GM21825 (cell line): ENCODE measurements around the gene RBM38.

Source experiments
- ATAC-seq: cut with Tn5 transposase; IDR thresholded peaks from one replicate; pipeline ENCODE4 v1.9.1; 2021; ENCODE audit warnings: mild to moderate bottlenecking, moderate library complexity; ENCODE audit not compliant: unreplicated experiment

The RBM38 gene

DNA sequence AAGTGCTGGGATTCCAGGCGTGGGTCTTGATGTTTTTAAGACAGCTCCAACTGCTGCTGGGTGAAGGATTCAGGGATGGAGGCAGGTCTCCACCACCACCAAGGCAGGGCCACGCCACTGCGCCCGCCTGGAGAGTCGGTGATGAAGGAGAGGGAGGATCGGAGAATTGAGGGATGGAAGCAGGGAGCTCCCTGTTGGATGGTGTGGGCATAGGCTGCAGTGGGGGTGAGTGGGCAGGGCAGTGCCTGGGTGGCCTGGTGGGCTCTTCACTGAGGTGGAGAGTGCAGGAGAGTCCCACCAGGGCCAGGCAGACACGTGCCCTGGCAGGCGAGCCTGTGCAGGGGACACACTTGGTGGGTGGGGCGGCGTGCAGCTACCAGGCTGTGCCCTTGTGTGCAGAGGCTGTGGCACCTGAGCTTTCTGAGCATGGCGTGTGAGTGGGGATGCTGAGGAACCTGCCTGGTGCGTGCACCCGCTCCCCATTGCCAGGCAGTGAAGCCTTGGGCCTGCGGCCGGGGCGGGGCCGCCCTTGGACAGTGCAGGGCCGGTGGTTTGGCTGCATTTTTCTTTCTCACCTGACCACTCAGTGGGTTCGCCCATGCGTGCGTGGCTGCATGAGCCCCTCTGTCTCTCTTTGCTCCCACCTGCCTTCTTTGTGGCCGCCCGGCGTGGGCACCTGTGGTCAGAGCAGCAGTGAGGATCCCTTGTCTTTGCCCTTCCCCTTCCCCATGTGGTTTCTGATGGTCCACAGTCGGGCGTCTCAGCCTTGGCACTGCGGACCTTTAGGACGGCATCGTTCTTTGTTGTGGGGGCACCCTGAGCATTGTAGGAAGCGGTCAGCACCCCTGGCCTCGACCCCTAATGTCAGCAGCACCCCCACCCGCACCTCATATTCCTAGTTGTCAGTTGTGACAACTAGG is 11.3 kb downstream of the RBM38 start:
- no peak for ATAC-seq

DNA sequence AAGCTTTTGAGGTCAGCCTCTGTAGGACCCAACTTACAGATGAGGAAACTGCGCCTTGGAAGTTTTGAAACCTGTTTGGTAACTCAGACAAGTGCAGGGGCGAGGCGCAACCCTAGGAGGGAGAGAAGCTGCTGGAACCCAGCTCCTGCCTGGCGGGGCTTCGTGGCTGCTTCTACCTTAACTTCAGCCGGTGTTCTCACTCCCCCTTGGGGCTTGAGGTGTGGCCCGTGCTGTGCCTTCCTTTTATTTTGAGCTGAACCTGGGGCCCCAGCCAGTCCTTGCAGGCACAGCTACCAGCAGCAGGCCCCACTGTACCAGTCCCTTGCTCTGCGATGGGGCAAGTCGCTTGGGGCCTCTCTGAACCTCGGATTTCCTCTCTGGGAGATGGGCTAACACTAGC is 12.0 kb downstream of the RBM38 start:
- ATAC-seq = no peak

DNA sequence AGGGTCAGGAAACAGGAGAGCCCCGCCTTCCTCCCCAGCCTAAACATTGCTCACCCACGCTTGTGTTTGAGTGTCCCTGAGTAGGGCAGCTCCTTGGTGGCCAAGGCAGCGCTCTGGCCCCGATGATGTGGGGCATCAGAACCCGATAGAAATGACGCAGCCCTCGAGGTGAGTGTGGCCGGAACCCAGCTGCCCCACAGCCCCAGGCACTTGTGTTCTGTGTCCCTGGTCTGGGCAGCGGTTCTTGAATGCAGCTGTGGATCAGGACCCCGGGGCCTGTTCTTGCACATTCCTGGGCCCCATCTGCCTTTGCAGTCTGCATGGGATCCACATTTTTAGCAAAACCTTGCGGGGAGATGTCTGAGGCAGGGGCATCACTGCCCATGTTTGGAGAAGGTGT is 12.8 kb downstream of the RBM38 start:
- ATAC-seq = no peak

DNA sequence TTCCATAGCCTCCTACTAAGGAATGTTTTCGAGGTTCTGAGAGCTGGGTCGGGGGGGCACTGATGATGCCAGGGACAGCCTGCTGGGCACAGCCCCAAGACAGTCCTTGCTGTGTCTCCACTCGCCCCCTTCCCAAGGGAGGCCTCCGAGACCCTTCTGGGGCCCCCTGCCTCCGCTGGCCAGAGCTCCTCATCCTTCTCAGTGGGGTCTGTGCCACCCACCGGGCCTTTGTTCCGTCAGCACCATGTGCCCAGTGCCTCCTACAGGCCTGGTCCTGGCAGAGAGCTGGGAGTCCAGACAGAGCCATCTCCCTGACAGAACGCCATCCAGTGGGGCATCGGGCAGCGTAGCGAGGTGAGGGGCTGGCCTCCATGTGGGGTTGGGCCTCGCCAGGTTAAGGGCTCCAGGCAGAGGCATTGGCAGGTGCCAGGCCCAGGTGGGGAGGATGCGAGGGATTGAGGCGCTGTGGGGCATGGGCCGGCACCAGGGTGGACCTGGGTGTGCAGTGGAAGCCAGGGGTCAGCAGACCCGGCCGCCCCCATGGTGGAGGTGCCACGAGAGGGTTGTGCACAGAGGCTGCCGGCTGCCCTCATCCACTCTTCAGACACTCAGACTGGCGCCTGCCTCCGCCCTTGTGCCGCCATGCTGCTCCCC is 13.3 kb downstream of the RBM38 start:
- no peak for ATAC-seq

DNA sequence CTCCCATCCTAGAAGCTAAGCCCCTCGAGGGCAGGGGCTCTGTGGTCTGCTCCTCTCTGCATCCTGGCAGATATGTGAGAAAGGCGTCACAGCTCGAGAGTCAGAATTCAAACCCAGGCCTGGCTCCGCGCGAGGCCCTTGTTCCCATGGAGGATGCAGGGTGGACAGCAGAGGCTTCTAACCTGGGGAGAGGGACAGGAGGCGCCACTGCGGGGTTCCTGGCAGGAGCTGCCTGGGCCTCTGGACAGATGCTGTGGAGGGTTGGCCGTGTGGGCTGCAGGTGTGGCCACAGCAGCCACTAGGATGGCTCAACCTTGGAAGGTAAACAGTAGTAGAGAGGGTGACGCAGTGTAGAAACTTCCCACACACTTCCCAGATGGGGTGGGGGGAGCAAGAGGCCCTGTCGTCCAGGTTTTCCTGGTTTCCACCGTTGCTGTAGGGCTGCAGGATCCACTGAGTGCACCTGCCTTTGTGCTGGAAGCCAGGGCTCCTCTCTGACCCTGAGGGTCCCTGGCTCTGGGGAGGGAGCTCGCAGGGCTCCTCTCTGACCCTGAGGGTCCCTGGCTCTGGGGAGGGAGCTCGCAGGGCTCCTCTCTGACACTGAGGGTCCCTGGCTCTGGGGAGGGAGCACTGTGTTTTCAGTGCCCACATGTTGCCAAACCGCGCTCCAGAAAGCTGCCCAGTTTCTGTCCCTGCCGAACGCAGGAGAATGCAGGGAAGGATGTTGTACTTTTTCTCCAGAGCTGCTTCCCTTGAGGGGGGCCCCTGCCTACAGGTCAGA is 14.2 kb downstream of the RBM38 start:
- ATAC-seq = no peak

DNA sequence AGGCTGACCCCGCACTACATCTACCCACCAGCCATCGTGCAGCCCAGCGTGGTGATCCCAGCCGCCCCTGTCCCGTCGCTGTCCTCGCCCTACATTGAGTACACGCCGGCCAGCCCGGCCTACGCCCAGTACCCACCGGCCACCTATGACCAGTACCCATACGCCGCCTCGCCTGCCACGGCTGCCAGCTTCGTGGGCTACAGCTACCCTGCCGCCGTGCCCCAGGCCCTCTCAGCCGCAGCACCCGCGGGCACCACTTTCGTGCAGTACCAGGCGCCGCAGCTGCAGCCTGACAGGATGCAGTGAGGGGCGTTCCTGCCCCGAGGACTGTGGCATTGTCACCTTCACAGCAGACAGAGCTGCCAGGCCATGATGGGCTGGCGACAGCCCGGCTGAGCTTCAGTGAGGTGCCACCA is 16.4 kb downstream of the RBM38 start:
- no peak for ATAC-seq

DNA sequence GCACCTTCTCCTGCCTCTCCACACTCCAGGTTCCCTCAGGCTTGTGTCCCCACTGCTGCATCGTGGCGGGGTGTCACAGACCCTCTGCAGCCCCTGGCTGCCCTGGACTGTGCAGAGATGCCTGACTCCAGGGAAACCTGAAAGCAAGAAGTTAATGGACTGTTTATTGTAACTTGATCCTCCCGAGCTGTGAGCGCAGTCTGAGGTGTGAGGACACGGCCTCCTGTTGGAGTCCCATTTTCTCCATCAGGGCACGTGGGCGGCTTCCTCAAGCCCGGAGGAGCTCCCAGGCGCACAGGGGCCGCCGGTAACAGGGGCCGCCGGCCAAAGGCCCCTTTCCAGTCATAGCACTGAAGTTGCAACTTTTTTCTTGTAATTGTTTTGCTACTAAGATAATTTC is 16.9 kb downstream of the RBM38 start:
- no peak for ATAC-seq

DNA sequence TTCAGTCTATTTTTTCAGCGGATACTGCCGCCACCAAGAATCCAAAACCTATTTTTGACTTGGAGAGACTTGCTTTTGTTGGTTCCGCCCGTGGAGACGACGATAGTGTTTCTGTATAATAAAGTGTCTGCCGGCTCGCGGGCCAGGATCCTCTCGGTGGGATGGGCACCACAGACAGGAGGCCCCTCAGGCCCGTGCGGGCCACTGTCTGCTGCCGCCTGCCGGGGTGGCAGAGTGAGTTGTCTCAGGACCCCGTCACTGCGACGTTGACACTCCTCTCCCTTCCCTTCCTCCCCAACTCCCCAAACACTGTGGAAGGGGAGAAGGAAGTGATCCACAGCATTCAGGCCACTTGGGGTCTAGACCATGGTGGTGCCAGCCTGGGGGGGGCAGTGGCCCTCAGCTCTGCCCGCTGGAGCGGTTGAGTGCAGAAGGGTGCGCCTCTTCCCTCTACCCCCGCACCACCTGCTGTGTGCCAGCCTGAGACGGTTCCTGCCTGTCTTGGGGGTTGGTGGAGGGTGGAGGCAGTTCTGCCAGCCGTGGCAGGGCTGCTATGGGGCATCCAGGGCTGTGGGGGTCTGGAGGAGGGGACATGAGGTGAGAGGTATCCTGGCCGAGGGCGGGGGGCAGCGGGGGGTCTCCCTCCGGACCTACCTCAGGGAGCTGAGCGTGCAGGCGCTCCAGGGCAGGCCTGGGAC is 17.5 kb downstream of the RBM38 start:
- no peak for ATAC-seq

DNA sequence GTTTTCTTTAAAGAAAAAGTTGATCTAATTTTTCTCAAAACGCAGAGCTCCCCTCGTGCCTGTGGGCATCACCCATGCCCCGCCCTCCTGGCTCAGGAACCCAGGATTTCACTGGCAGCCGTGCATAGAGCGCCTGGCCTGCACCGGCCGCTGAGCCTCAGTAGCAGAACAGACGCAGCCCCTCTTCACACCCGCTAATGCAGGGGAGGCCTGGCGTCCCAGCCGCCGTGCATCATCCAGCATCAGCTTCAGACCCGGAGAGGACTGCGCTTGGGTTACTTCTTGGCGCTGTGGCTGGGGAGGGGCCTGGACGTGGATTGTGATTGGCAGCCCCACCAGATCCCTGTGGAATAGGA is 18.1 kb downstream of the RBM38 start:
- no peak for ATAC-seq

DNA sequence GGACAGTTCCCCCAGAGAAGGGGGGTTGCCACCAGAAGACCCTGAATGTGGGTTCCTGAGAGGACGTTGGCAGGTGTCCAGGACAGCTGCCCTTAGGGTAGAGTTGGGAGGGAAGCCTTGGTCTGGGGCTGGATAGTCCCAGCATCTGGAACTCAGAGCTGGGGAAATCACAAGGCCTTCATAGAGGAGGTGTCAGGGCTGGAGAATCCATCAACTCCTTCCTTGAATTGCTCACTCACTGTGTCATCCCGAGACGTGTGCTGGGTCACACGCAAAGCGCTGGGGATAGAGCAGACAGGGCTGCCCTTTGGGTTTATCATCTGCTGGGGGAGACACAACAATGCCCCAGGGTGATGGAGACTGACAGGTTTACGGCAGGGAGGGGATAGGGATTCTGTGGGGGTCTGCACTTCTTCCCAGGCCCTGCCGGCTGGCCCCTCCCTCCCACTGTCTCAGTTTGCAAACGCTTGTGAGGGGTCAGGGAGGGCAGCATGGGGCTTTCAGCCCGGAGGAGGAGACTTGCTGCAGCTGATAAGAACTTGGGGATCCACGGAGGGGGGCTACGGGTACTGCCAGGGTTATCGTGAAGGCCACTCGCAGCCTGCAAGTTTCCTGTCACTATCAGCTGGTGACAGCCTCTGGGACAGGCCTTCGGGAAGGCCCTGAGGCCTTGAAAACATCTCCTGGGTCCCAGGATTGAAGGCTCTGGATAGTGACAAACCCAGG is 18.6 kb downstream of the RBM38 start:
- ATAC-seq = no peak

DNA sequence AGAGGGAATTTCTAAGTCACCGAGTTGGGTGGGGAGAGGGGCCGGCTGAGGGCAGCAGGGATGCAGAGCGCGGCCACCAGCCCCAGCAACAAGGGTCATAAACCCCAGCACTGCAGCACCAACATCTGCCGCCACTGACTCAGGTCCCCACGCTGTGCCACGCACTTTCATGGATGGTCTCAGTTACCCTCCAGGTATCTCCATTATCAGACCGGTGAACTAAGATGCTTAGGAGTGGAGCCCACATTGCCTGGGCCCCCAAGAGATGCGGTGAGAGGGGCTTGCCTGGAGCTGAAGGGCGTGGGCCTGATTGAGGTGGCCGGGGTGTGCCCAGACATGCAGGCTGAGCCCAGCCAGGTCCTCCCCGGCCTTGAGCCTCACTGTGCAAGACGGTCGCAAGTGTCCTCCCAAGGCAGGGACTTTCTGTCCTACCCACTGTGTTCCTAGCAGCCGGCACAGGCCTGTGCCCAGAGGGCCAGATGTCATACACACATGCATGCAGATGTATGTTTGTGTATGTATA is 19.3 kb downstream of the RBM38 start:
- no peak for ATAC-seq

DNA sequence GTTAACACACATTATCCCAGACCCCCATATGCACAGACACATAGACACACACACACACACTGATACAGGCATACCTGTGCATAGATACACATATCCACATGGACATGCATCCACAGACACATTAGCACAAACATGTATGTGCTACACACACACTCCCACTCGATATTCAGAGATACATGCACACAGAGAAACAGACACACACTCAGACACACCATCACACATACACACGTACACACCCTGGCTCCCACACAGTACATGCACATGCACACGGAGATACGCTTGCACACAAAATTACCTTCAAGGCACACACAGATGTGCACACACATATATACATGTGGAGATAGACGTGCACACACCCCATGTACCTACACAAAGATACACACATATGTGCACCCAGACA is 19.7 kb downstream of the RBM38 start:
- no peak for ATAC-seq

DNA sequence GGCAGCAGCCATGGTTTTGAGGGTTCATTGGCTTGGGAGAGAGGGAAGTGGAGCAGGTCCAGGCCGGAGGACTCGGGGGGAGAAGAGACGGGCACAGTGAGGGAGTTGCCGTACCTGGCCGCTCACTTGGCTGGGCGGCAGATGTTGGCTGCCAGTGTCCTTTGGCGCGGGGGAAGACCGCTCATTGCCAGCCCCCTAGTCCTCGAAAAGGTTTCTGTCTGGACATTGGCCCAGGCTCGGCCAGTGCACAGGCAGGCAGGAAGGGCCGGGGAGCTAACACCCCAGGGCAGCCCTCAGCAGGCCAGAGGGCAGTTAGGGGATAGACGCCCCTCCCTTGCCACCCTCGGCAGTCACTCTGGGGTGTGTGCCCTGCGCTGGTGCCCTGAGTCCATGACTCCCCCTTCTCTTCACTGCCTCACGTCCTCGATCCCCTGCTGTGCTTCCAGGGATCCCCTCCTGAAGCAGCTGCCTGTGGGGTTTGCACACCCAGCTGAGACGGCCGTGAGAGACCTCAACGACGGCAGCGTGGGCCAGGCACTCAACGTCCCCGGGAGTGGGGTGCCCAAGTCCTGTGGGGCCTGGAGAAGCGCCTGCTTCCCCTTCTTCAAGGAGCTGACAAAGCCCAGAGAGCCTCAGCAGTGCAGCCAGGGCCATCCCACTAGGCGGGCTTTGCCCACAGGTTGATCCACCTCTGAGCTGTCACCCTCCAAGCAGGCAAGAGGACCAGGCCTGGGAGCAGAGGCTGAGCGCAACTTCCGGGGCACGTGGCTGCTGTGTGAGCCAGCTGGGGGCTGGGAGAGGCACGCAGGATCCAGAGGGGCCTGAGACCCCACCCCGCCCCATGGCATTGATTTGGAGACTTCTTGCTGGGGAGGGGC is 20.4 kb downstream of the RBM38 start:
- ATAC-seq = no peak

DNA sequence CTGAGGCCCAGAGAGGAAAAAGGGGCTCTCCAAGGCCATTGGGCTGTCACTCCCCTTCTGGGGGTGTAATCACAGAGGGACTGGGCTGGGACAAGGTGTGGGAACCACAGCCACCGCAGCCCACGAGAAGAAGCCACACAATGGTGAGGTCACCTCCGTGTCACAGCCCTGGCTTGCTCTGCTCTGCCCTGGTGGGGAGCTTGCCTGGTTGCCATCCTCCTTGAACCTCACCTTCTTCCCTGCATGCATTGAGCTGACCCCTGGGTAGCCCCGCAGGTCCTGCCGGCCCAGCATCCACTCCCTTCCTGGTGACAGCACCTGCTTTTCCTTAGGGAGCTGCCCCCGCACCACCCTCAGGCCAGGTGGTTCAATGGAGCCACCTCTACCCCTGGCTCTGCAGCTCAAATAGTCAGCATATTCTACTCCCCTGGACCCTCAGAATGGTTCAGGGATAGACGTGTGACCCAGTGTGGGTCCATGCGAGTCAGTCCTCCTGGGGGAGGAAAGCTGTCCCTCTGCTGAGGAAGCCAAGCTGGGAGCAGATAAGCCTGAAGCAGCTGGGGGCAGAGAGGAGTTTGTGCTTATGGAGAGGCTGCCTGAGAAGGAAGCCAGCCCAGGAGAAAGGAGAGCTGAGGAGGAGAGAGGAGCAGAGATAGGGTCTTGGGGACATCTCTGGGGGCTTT is 21.3 kb downstream of the RBM38 start:
- ATAC-seq = no peak

DNA sequence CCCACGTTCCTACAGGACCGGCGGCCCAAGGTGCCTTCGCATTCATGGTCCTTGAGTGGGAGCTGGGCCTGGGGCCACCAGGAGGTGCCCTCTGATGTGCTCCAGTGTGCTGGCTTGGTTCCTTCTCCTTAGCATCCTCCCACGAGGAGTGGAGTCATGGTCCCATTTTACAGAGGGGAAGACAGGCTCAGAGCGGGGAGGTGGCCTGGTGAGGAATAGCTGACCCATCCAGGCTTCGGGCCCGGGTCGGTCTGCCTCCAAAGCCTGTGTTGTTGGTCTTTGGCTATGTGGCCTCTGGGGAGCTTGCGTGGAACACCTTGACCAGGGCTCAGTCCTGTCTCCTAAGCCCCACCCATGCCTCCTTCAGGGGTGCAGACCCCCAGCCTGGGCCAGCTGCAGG is 22.8 kb downstream of the RBM38 start:
- no peak for ATAC-seq

DNA sequence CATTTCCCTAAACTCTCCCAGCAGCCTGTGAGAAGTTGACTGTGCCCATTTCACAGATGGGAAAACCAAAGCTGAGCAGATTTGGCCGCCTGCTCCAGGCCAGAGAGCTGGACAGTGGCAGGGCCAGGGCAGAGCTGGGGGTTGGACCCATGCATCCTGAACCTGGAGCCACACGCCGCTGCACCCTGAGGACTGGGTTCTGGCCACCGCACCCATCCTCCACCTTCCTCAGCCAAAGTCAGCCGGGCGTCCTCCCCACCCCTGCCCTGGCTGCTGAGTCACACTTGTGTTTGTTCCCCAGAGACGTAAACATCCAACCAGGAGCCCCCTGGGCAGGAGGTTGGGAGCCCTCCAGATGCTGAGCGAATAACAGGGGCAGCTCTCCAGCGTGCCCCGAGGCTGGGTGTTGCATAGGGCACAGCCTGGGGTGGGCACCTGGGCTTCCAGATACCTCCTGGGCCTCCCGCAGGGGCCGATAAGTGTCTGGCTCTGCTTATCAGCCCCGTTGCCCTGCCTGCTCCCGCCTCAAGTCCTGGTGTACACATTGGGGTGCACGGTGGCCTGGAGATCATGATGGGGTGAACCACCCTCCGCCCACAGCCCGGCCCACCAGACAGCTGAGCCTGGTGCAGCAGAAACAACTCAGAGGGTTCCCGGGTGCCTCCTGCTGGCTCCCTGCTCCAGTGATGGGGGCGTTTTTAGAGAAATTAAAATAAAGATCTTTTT is 23.8 kb downstream of the RBM38 start:
- ATAC-seq = no peak

DNA sequence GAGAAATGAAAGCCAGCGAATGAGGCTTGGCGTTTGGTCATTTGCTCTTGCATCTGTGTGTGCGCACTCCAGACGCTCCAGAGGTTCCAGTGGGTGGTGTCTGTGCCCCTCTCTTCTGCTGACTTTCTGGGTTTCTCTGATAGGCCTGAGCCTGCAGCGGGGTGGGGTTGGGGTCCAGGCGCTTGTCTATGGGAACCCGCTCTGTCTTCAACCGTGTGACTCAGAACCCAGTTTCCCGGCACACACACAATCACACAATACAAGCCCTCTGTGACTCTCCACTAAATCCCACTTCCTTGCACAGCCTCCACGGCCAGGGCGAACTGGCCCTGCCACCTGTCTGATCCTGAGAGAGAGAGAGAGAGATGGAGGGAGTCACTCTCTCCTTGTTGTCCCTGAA is 24.6 kb downstream of the RBM38 start:
- ATAC-seq = no peak
